Activated T-cell treated with anti-CD3 and anti-CD28 coated beads for 1 hour (primary cell): ENCODE data around the gene TMEM47.

Experiments used
- DNase-seq: peaks from one replicate; pipeline ENCODE4 v3.0.0-alpha.2; 2020; ENCODE audit warnings: low read depth

The TMEM47 gene

DNA sequence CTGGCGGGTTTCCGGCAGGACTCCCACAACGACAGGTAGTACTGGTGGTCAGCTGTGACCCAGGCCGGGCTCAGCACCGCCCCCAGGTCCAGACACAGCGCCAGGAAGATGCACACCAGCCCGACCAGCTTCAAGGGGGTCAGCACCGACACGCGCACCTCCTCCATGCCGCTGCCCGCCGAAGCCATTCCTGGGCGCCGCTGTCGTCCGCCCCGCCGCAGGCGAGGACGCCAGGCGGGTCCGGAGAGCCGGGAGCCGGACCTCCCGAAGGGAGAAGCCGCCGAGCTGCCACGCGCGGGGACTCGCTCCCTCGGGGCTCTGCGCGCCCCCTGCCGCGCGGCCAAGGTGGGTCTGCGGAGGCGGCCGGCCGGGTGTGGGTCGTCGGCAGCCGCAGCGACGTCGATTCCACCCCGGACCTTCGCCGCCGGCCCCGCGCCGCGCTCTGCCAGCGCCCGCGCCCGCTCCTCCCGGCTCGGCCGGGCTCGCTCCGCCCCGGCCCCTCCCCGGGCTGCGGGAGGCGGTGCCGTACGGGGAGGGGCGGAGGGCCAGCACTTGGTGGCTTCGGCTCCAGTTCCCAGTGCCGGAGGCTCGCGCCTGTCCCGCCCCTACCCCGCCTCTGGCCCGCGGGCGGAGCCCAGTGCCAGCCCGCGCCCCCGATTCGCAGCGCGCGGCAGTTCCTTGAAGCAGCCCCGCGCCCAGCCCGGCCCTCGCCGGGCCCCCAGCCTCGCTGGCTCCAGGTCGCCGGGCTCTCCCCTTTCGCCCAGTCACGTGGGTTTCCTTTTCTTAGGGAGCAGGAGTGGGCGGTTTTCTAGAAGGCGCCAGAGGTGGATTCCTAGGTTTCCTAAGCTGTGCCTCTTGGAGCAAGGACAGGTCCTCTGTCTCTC is at the start of gene TMEM47:
TMEM47 (minus strand) TSS at position 444 of the 884 bp plus-strand sequence; CDS start at position 188, 256 bp downstream.
- no peak for DNase-seq

DNA sequence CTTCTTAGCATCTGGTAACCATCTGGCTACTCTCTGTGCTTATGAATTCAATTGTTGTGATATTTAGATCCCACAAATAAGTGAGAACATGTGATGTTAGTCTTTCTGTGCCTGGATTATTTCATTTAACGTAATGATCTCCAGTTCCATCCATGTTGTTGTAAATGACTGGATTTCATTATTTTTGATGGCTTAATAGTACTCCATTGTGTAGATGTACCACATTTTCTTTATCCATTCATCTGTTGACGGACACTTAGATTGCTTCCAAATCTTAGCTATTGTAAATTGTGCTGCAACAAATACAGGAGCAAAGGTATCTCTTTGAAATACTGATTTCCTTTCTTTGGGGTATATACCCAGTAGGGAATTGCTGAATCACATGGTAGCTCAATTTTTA is 30.0 kb upstream of the TMEM47 start:
- DNase-seq = no peak

GRCh38 chrX:34659575-34659974 is 2.5 kb upstream of the TMEM47 start:
- no peak for DNase-seq

DNA sequence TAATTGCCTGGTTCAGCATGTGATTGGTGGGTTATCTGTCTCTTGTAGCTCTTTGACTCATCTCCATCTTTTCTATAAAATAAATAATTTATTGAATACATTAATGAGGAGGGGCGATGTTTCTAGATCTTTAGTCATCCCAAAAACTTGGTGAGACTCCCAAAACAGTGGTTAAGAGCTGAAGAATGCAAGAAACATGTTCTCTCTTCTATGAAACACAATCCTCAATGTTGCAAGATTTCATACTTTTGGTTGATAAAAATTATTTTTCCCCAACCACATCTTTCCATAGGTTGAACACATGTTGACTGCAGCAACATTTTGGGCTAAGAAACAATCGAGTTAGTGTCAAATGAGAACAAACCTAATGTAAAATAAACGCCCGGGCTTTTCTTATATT is 1.2 kb upstream of the TMEM47 start:
- no peak for DNase-seq

GRCh38 chrX:34657726-34658070 is 613 bp upstream of the TMEM47 start:
- DNase-seq = no peak

- no peak for DNase-seq
Measured at GRCh38 chrX:34656467-34656841, 631 bp downstream of the TMEM47 start.

DNA sequence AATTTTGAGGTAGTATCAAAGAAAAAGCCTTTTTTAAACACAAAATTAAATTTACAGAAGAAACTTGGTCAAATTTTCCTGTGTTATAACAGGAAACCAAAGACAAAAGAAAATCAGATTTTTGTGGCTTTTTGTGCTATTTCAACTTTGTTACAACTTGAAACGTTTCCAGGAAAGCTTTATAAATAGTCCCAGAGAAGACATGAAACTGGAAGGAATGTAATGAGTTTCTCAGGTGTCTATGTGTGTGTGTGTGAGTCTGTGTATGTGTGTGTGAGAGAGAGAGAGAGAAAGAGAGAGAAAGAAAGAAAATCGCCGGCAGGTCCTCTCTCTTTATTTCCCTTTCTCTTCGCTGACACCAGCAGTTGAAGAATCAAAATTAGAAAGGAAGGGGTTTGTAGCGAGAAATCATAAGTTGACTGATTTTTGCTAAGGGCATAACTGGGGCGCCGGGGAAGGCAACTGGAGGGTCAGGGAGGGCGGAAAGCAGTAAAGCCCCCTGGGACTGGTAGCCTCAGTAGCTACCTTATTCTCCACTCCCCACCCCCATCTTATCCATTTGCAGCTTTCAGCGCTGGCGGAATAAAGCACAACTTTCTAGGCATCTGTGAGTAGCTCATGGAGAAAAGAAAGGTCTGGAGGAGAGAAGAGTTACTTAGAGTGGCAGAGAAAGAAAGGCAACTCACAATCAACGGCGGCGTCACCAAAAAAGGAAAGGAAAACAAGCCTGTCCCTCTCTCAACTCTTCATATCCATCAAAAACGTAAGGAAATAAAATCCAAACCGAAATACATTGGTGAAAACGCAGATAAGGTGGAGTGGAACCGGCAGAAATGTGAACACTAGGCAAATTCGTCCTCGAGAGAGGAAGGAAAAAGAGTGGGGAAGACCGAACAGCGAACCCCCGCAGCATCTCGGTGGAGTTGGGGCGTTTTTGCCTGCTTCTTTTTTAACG is 1.3 kb downstream of the TMEM47 start:
- DNase-seq = no peak

GRCh38 chrX:34654696-34655490 is 2.2 kb downstream of the TMEM47 start:
- DNase-seq = no peak

GRCh38 chrX:34653811-34654210 is 3.3 kb downstream of the TMEM47 start:
- no peak for DNase-seq

GRCh38 chrX:34642849-34643248 is 14.2 kb downstream of the TMEM47 start:
- DNase-seq = no peak

GRCh38 chrX:34638116-34638515 is 19.0 kb downstream of the TMEM47 start:
- DNase-seq = no peak

DNA sequence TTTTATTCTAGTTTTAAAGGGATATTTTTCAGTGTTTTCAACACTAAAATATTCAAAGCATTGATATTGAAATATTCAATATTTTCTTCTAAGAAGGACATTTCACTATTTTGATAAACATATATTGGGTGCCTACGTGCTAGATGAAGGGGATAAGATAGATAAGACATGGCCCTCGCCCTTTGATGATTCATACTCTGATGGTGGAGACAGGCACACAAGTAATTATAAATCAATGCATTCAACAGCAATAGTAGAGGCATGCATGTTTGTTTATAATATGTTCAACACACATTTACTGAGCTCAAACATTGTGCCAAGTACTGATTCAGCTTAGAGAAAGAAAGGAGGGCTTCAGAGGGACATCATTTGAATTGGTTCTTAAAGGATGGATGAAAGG is 22.7 kb downstream of the TMEM47 start:
- no peak for DNase-seq

DNA sequence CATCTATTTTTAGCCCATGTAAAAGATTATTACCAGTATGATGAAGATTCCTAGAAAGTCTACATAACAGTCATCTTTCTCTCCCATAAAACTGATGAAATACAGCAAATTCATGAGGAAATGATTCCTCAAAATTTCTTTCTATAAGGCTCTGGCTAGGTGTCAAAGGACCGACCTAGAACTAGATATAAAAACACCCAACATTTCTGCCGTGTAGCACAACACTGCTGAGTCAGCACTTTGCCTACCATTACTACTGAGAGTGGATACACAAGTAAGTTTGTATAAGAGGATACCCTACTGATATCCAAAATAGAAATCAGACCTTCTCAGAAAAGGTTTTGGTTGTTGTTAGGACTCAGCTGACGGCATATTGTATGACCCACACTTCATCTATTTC is 24.7 kb downstream of the TMEM47 start:
- DNase-seq = no peak

DNA sequence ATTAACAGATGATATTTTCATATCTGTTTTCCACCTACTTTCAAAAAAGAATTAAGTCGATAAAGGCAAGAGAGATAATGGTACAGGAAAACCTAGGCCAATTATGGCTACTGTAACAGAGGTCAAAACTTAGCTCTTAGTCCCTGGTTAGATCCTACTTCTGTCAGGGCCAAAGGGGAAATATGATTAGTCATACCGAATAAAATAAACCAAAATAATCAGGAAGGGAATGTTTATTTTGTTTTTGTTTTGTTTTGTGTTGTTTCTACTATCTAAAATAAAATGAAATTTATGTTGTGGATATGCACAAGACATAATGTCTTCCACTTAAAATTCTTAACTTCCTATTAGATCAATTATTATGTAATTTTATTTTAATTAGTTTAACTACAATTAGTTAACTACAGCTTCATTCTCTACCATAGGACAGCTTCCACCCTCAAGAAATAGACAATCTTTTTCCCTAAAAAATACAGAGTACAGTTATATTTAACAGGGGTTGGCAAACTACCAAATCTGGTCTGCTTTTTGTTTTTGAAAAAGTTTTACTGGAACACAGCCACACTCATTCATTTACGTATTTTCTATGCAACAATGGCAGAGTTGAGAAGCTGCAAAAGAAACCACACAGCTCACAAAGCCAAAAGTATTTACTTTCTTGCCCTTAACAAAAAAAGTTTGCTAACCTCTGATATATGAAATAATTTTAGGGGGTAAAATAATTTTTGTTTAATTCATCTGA is 25.4 kb downstream of the TMEM47 start:
- no peak for DNase-seq

- DNase-seq = no peak
Measured at GRCh38 chrX:34629572-34629971, 27.5 kb downstream of the TMEM47 start.

- DNase-seq = no peak
Measured at GRCh38 chrX:34624416-34624815, 32.7 kb downstream of the TMEM47 start.

DNA sequence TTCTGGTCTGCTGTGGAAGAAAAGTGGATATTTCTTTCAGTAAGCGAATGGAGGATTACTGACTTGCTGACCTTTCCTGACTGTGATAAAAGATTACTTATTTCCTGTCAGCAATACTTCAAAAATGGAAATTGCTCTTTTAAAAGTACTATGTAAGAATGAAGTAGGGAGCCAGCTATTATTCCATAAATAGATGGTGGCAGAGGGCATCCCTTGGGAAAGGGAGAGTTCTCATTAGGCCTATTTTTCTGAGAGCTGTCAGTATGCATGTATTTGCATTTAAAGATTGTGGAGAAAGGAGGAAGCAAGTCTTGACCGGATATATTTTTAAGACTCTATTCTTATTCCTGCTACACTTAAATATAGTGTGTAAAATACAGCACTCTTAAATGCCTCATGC is 37.2 kb downstream of the TMEM47 start:
- DNase-seq = no peak

GRCh38 chrX:34612036-34612435 is 45.0 kb downstream of the TMEM47 start:
- no peak for DNase-seq

DNA sequence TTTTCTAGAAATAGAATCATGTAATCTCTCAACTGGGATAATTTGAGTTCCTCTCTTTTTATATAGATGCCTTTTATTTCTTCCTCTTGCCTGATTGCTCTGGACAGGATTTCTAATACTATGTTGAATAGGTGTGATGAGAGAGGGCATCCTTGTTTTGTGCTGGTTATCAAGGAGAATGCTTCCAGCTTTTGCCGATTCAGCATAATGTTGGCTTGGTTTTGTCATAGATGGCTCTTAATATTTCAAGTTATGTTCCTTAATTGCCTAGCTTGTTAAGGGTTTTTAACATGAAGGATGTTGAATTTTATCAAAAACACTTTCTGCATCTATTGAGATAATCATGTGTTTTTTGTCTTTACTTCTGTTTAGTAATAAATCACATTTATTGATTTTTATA is 58.7 kb downstream of the TMEM47 start:
- no peak for DNase-seq

DNA sequence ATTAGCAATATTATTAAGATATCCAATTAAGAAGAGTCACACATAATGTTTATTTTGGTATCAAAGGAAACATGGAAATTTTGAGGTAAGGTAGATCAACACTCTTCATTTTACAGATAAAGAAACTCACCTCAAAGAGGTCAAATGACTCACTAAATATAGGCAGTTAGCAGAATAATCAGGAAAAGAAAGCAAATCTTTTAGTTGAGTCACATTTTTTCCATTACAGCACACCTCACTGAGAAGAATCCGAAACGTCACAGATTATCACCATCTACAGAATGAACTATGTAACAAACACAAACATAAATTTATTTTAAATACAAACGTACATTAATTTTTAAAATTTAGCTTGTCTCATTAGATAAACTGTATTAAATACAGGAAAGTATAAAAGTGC is 70.1 kb downstream of the TMEM47 start:
- no peak for DNase-seq

GRCh38 chrX:34586346-34586911 is 70.7 kb downstream of the TMEM47 start:
- DNase-seq = no peak
